Measurements from ENCODE around the gene CCDC169.

GRCh38 chr13:36331280-36331679, 33.7 kb upstream of the CCDC169 start:
- TF ChIP-seq USF1 (CRISPR knock-in tag; IDR thresholded peaks at IDR 0.05), result no peak
- TF ChIP-seq STAT6 (CRISPR knock-in tag; conservative IDR thresholded peaks at IDR 0.05; ENCODE audit: low read depth), result no peak
- TF ChIP-seq CTCF (IDR thresholded peaks at IDR 0.05), result no peak
- no peak for TF ChIP-seq KAT7 (CRISPR knock-in tag; IDR thresholded peaks at IDR 0.05; ENCODE audit: borderline replicate concordance)
- TF ChIP-seq CREM (CRISPR knock-in tag; IDR thresholded peaks at IDR 0.05), result no peak
- TF ChIP-seq IRF2 (CRISPR knock-in tag; IDR thresholded peaks at IDR 0.05; ENCODE audit: borderline replicate concordance, low read depth), result no peak
- TF ChIP-seq JUN (CRISPR knock-in tag; IDR thresholded peaks at IDR 0.05), result no peak
- no peak for TF ChIP-seq ZNF263 (CRISPR knock-in tag; IDR thresholded peaks at IDR 0.05; ENCODE audit: low read depth)

All from WTC11 (cell line).